WTC11 (cell line): ENCODE data around the gene MYL11.

Experiments
- ATF3 ChIP-seq: sonication (generic); formaldehyde crosslinking; conservative IDR thresholded peaks from 2 replicates; pipeline ENCODE4 v1.8.1; 2022; ENCODE audit warnings: mild to moderate bottlenecking, missing genetic modification reagents
- CTCF ChIP-seq: fragments of 200-600 bp; IDR thresholded peaks from 2 replicates; pipeline ENCODE4 v1.8.0; 2022; ENCODE audit warnings: antibody characterized with exemption
- ELF4 ChIP-seq: sonication (generic); formaldehyde crosslinking; IDR thresholded peaks from 2 replicates; pipeline ENCODE4 v1.8.1; 2022; ENCODE audit warnings: low read depth, mild to moderate bottlenecking, moderate library complexity, missing genetic modification reagents
- ESRRA ChIP-seq: sonication (generic); formaldehyde crosslinking; IDR thresholded peaks from 2 replicates; pipeline ENCODE4 v1.8.1; 2022; ENCODE audit warnings: mild to moderate bottlenecking, missing genetic modification reagents, borderline replicate concordance
- FOXP1 ChIP-seq: sonication (generic); formaldehyde crosslinking; IDR thresholded peaks from 2 replicates; pipeline ENCODE4 v1.8.0; 2022; ENCODE audit warnings: missing genetic modification reagents, mild to moderate bottlenecking, moderate library complexity, borderline replicate concordance
- NFYB ChIP-seq: sonication (generic); formaldehyde crosslinking; conservative IDR thresholded peaks from 2 replicates; pipeline ENCODE4 v1.8.0; 2022; ENCODE audit warnings: low read depth, missing genetic modification reagents
- SP1 ChIP-seq: sonication (generic); formaldehyde crosslinking; conservative IDR thresholded peaks from 2 replicates; pipeline ENCODE4 v1.8.1; 2022; ENCODE audit warnings: missing genetic modification reagents
- STAT6 ChIP-seq: sonication (generic); formaldehyde crosslinking; conservative IDR thresholded peaks from 2 replicates; pipeline ENCODE4 v1.8.1; 2023; ENCODE audit warnings: mild to moderate bottlenecking, low read depth, missing genetic modification reagents, moderate library complexity
- TEAD4 ChIP-seq: sonication (generic); formaldehyde crosslinking; IDR thresholded peaks from 2 replicates; pipeline ENCODE4 v1.8.0; 2022; ENCODE audit warnings: mild to moderate bottlenecking, missing genetic modification reagents
- ZNF121 ChIP-seq: sonication (generic); formaldehyde crosslinking; IDR thresholded peaks from 2 replicates; pipeline ENCODE4 v1.8.0; 2023; ENCODE audit warnings: missing genetic modification reagents
- ZNF317 ChIP-seq: sonication (generic); formaldehyde crosslinking; IDR thresholded peaks from 2 replicates; pipeline ENCODE4 v1.8.1; 2023; ENCODE audit warnings: low read depth, mild to moderate bottlenecking, moderate library complexity, missing genetic modification reagents, borderline replicate concordance
- TF ChIP-seq, protein P1 (sequence below): sonication (generic); formaldehyde crosslinking; IDR thresholded peaks from 2 replicates; pipeline ENCODE4 v1.8.1; 2023; ENCODE audit warnings: mild to moderate bottlenecking, missing genetic modification reagents, moderate library complexity
- TF ChIP-seq, protein P2 (sequence below): sonication (generic); formaldehyde crosslinking; IDR thresholded peaks from 2 replicates; pipeline ENCODE4 v1.8.1; 2023; ENCODE audit warnings: mild to moderate bottlenecking, missing genetic modification reagents

GRCh38 chr16:30358990-30359870 is 15.4 kb upstream of the MYL11 start:
- TF ChIP-seq ATF3 (CRISPR knock-in tag), result no peak
- no peak for TF ChIP-seq ELF4 (CRISPR knock-in tag)
- TF ChIP-seq NFYB (CRISPR knock-in tag), result no peak
- no peak for TF ChIP-seq ESRRA
- no peak for TF ChIP-seq CTCF
- no peak for TF ChIP-seq ZNF121 (CRISPR knock-in tag)
- TF ChIP-seq, protein P1, sequence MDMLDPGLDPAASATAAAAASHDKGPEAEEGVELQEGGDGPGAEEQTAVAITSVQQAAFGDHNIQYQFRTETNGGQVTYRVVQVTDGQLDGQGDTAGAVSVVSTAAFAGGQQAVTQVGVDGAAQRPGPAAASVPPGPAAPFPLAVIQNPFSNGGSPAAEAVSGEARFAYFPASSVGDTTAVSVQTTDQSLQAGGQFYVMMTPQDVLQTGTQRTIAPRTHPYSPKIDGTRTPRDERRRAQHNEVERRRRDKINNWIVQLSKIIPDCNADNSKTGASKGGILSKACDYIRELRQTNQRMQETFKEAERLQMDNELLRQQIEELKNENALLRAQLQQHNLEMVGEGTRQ (CRISPR knock-in tag), result no peak
- TF ChIP-seq STAT6 (CRISPR knock-in tag), result no peak
- TF ChIP-seq ZNF317 (CRISPR knock-in tag), result no peak
- TF ChIP-seq, protein P2, sequence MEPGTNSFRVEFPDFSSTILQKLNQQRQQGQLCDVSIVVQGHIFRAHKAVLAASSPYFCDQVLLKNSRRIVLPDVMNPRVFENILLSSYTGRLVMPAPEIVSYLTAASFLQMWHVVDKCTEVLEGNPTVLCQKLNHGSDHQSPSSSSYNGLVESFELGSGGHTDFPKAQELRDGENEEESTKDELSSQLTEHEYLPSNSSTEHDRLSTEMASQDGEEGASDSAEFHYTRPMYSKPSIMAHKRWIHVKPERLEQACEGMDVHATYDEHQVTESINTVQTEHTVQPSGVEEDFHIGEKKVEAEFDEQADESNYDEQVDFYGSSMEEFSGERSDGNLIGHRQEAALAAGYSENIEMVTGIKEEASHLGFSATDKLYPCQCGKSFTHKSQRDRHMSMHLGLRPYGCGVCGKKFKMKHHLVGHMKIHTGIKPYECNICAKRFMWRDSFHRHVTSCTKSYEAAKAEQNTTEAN (CRISPR knock-in tag), result no peak
- TF ChIP-seq SP1, result no peak
- no peak for TF ChIP-seq TEAD4 (CRISPR knock-in tag)
- TF ChIP-seq FOXP1 (CRISPR knock-in tag), result no peak
